Measurements from ENCODE around the gene LVRN. TPM values are rescaled to one million over a fixed set of nuclear protein-coding genes. Genes with fewer than 3 reads are reported as not detected.

Gene LVRN
- polyA plus RNA-seq, 3 donors: not detected

DNA sequence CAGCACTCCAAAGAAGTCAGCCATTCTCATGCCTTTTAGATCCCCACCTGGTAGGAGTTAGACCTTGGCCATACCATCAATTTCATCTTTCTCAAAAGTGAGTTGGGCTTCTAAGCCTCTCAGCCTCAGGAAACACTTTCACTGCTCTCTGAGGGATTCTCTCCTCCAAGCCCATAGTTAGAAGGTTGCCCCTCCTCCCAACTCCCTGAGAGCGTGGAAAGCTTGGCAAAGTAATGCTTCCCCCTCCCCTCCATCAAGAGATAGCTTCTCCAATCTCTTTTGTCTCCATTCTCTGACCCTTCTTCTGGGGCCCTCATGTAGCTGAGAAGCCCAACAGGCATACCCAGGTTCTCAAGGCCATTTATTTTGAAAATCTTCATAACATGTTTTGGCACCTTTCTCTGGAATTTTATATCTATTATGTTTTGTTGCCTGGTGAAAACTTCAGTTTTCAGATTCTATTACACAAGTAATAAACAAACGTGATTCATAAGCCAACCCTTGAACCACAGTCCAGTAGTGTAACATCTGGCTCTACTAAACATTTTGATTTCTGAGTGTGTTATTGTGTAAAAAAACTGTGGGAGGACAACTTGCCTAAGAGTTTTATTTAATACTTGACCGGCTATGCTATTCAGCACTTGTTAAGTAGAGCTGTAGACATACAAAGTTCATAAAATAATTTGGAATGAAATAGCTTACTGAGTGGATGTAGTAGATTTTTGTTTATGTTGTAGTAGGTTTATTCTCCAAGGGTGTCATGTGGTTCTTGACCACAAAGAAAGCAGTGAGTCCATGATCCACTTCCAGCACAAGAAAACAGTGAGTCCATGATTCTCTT lies 17.1 kb downstream of the LVRN start:
- H3K4me2 ChIP-seq (replicated peaks; ENCODE audit: extremely low read depth, low read length, poor library complexity, severe bottlenecking): no peak overlapping the region
- Mint-ChIP-seq H3K9me3 (peaks cover 0 to 7% (median 2%) of the 10 kb centered on the region in 7 donors), H3K27me3 (ENCODE audit: low read depth in 3 of 3) (peaks cover 0 to 9% (median 0%) of the 10 kb centered on the region in 3 donors), H3K36me3 (no peaks in the 10 kb centered on the region), H3K4me3 (no peak overlapping the region), H3K27ac (no peak overlapping the region), H3K4me1 (no peaks in the 10 kb centered on the region)
- no peaks in the 10 kb centered on the region for H3K4me1 ChIP-seq (ENCODE audit: control insufficient read depth in 1 of 2, insufficient read depth in 2 of 2, low read length in 2 of 2)
- no peaks in the 10 kb centered on the region for H3K79me2 ChIP-seq (ENCODE audit: insufficient read depth, low read length)
- no peak overlapping the region for H3K4me3 ChIP-seq (replicated peaks in 1 of 3; ENCODE audit: low read depth in 2 of 3, low read length in 3 of 3)
- H3K27me3 ChIP-seq (ENCODE audit: control insufficient read depth in 2 of 2, insufficient read depth in 2 of 2, low read length in 2 of 2): no peaks in the 10 kb centered on the region
- TF ChIP-seq, protein P1, sequence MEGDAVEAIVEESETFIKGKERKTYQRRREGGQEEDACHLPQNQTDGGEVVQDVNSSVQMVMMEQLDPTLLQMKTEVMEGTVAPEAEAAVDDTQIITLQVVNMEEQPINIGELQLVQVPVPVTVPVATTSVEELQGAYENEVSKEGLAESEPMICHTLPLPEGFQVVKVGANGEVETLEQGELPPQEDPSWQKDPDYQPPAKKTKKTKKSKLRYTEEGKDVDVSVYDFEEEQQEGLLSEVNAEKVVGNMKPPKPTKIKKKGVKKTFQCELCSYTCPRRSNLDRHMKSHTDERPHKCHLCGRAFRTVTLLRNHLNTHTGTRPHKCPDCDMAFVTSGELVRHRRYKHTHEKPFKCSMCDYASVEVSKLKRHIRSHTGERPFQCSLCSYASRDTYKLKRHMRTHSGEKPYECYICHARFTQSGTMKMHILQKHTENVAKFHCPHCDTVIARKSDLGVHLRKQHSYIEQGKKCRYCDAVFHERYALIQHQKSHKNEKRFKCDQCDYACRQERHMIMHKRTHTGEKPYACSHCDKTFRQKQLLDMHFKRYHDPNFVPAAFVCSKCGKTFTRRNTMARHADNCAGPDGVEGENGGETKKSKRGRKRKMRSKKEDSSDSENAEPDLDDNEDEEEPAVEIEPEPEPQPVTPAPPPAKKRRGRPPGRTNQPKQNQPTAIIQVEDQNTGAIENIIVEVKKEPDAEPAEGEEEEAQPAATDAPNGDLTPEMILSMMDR (IDR thresholded peaks at IDR 0.05): no peak
- H4K20me1 ChIP-seq (ENCODE audit: insufficient read depth, low read length): no peaks in the 10 kb centered on the region
- 100% methylated on average over 1 of the region's 3 CpGs for WGBS (ENCODE audit: insufficient coverage)
- H3K9me3 ChIP-seq (replicated peaks in 1 of 2; ENCODE audit: control insufficient read depth in 1 of 2, insufficient read depth in 1 of 2, low read length in 2 of 2): no peaks in the 10 kb centered on the region
- H3K9ac ChIP-seq (ENCODE audit: insufficient read depth, low read length, poor library complexity, severe bottlenecking): no peak overlapping the region
- no peak overlapping the region for H3K27ac ChIP-seq (ENCODE audit: low read depth in 1 of 2, low read length in 2 of 2)
- H3K36me3 ChIP-seq (replicated peaks in 1 of 2; ENCODE audit: control insufficient read depth in 1 of 2, insufficient read depth in 2 of 2, low read length in 2 of 2): no peaks in the 10 kb centered on the region
- DNase-seq: no peak
- intact Hi-C loops (cut with micrococcal nuclease): no loop called here
- no peak overlapping the region for H2AFZ ChIP-seq (ENCODE audit: insufficient read depth, low read depth, low read length, poor library complexity, severe bottlenecking)

DNA sequence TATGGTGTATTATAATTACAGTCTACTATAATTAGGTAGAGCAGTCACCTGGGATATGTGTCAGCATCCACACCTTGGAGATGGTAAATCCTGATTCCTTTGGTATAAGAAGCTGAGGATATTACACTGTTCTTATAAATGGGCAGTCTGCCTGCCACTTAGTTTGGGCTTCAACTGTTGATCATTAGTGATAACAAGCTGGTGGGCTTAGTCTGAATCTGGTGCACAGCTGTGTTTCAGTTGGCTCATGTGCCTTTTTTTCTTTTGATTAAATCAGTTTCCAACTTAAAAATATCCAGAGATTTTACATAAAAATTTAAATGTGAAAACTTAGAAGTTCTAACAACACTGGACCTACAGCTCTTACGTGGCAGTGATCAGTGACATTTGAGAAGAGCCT lies 21.2 kb downstream of the LVRN start:
- no peak overlapping the region for H2AFZ ChIP-seq (ENCODE audit: insufficient read depth, low read depth, low read length, poor library complexity, severe bottlenecking)
- intact Hi-C loops (cut with micrococcal nuclease): no loop called here
- no peak overlapping the region for H3K9ac ChIP-seq (ENCODE audit: insufficient read depth, low read length, poor library complexity, severe bottlenecking)
- no peaks in the 10 kb centered on the region for H3K4me1 Mint-ChIP-seq
- no peak overlapping the region for H3K4me3 ChIP-seq (replicated peaks in 1 of 3; ENCODE audit: low read depth in 2 of 3, low read length in 3 of 3)
- no peaks in the 10 kb centered on the region for H3K9me3 ChIP-seq (replicated peaks in 1 of 2; ENCODE audit: control insufficient read depth in 1 of 2, insufficient read depth in 1 of 2, low read length in 2 of 2)
- H3K79me2 ChIP-seq (ENCODE audit: insufficient read depth, low read length): no peaks in the 10 kb centered on the region
- H3K4me1 ChIP-seq (ENCODE audit: control insufficient read depth in 1 of 2, insufficient read depth in 2 of 2, low read length in 2 of 2): no peaks in the 10 kb centered on the region
- TF ChIP-seq, protein P1 (IDR thresholded peaks at IDR 0.05): no peak
- H3K27me3 Mint-ChIP-seq (ENCODE audit: low read depth in 3 of 3): peaks cover 0 to 7% (median 0%) of the 10 kb centered on the region in 3 donors
- H3K4me2 ChIP-seq (replicated peaks; ENCODE audit: extremely low read depth, low read length, poor library complexity, severe bottlenecking): no peak overlapping the region
- H3K27me3 ChIP-seq (ENCODE audit: control insufficient read depth in 2 of 2, insufficient read depth in 2 of 2, low read length in 2 of 2): no peaks in the 10 kb centered on the region
- H3K27ac Mint-ChIP-seq: no peak overlapping the region
- H4K20me1 ChIP-seq (ENCODE audit: insufficient read depth, low read length): no peaks in the 10 kb centered on the region
- WGBS (ENCODE audit: insufficient coverage): 71% methylated on average over 1 of the region's 1 CpG
- H3K36me3 Mint-ChIP-seq: no peaks in the 10 kb centered on the region
- no peak overlapping the region for H3K27ac ChIP-seq (ENCODE audit: low read depth in 1 of 2, low read length in 2 of 2)
- DNase-seq: no peak
- H3K4me3 Mint-ChIP-seq: no peak overlapping the region
- no peaks in the 10 kb centered on the region for H3K36me3 ChIP-seq (replicated peaks in 1 of 2; ENCODE audit: control insufficient read depth in 1 of 2, insufficient read depth in 2 of 2, low read length in 2 of 2)
- peaks cover 0 to 7% (median 2%) of the 10 kb centered on the region in 7 donors for H3K9me3 Mint-ChIP-seq
